CD14-positive monocyte (primary cell): Measurements from ENCODE around the gene OGFOD3. TPM values are rescaled to one million over a fixed set of nuclear protein-coding genes. Genes with fewer than 3 reads are reported as not detected.

Source experiments
- DNase-seq, 3 donors: peaks; one replicate each; pipeline ENCODE4 v3.0.0-alpha.2; 2011 to 2022
- H2AFZ ChIP-seq: 2 replicates; pipeline ENCODE4 v1.6.0; 2012; ENCODE audit warnings: mild to moderate bottlenecking, low read depth, low read length, inconsistent platforms; ENCODE audit not compliant: insufficient read depth, poor library complexity, severe bottlenecking
- H3K27ac ChIP-seq, 2 donors: 1 replicate in 1 of 2; 2 replicates in 1 of 2; pipeline ENCODE4 v1.5.1; 2012 to 2013; ENCODE audit warnings: low read length in 2 of 2, control low read depth in 1 of 2, inconsistent platforms in 1 of 2, low read depth in 1 of 2, mild to moderate bottlenecking in 1 of 2
- H3K27me3 ChIP-seq, 2 donors: one replicate each; pipeline versions ENCODE4 v1.6.0 to v1.6.1; 2011 to 2013; ENCODE audit warnings: low read length in 2 of 2; ENCODE audit not compliant: control insufficient read depth in 2 of 2, insufficient read depth in 2 of 2
- H3K36me3 ChIP-seq, 2 donors: replicated peaks in 1 of 2; 1 replicate in 1 of 2; 2 replicates in 1 of 2; pipeline versions ENCODE4 v1.5.1 to v1.6.1; 2012 to 2013; ENCODE audit warnings: low read length in 2 of 2, control low read depth in 1 of 2, inconsistent platforms in 1 of 2, mild to moderate bottlenecking in 1 of 2; ENCODE audit not compliant: insufficient read depth in 2 of 2, control insufficient read depth in 1 of 2
- H3K4me1 ChIP-seq, 2 donors: 1 replicate in 1 of 2; 2 replicates in 1 of 2; pipeline versions ENCODE4 v1.5.1 to v1.6.1; 2012 to 2013; ENCODE audit warnings: low read length in 2 of 2, control low read depth in 1 of 2, inconsistent platforms in 1 of 2, mild to moderate bottlenecking in 1 of 2, moderate library complexity in 1 of 2; ENCODE audit not compliant: insufficient read depth in 2 of 2, control insufficient read depth in 1 of 2
- H3K4me2 ChIP-seq: replicated peaks from 2 replicates; pipeline ENCODE3; 2012; ENCODE audit warnings: low read length, moderate library complexity, mild to moderate bottlenecking; ENCODE audit not compliant: poor library complexity, severe bottlenecking; ENCODE audit errors: extremely low read depth
- H3K4me3 ChIP-seq, 3 experiments: fragments of 200-600 bp in 1 of 3; sonication (generic) in 1 of 3; replicated peaks in 1 of 3; 1 replicate in 2 of 3; 2 replicates in 1 of 3; pipeline ENCODE4 v1.5.1; 2011 to 2013; ENCODE audit warnings: low read length in 3 of 3, mild to moderate bottlenecking in 3 of 3, control low read depth in 2 of 3, low read depth in 2 of 3, inconsistent platforms in 1 of 3, moderate library complexity in 1 of 3
- H3K79me2 ChIP-seq: 2 replicates; pipeline ENCODE4 v1.6.0; 2012; ENCODE audit warnings: mild to moderate bottlenecking, control low read depth, inconsistent platforms, low read length, moderate library complexity; ENCODE audit not compliant: insufficient read depth
- H3K9ac ChIP-seq: 2 replicates; pipeline ENCODE4 v1.6.0; 2017; ENCODE audit warnings: low read length, mild to moderate bottlenecking; ENCODE audit not compliant: insufficient read depth, poor library complexity, severe bottlenecking
- H3K9me3 ChIP-seq, 2 donors: replicated peaks in 1 of 2; 1 replicate in 1 of 2; 2 replicates in 1 of 2; pipeline versions ENCODE4 v1.5.1 to v1.6.1; 2012 to 2013; ENCODE audit warnings: low read length in 2 of 2, control low read depth in 1 of 2; ENCODE audit not compliant: control insufficient read depth in 1 of 2, insufficient read depth in 1 of 2
- H4K20me1 ChIP-seq: 2 replicates; pipeline ENCODE4 v1.6.0; 2012; ENCODE audit warnings: mild to moderate bottlenecking, low read length, control low read depth, moderate library complexity; ENCODE audit not compliant: insufficient read depth
- H3K27ac Mint-ChIP-seq, 7 donors: one replicate each; pipeline ENCODE4 v1.8.0; 2020; ENCODE audit warnings: mild to moderate bottlenecking in 7 of 7, mixed read lengths in 7 of 7, moderate library complexity in 6 of 7, inconsistent platforms in 2 of 7
- H3K27me3 Mint-ChIP-seq, 3 donors: one replicate each; pipeline ENCODE4 v1.8.0; 2021 to 2022; ENCODE audit warnings: low read depth in 3 of 3, mild to moderate bottlenecking in 3 of 3, mixed read lengths in 3 of 3, moderate library complexity in 3 of 3, inconsistent platforms in 1 of 3
- H3K36me3 Mint-ChIP-seq, 2 donors: one replicate each; pipeline ENCODE4 v1.8.0; 2020; ENCODE audit warnings: mixed read lengths in 2 of 2, inconsistent platforms in 1 of 2, mild to moderate bottlenecking in 1 of 2
- H3K4me1 Mint-ChIP-seq: one replicate; pipeline ENCODE4 v1.8.0; 2020; ENCODE audit warnings: mild to moderate bottlenecking, mixed read lengths
- H3K4me3 Mint-ChIP-seq, 2 donors: one replicate each; pipeline ENCODE4 v1.8.0; 2020; ENCODE audit warnings: mild to moderate bottlenecking in 2 of 2, mixed read lengths in 2 of 2, moderate library complexity in 1 of 2
- H3K9me3 Mint-ChIP-seq, 7 donors: one replicate each; pipeline ENCODE4 v1.8.0; 2020 to 2022; ENCODE audit warnings: mixed read lengths in 7 of 7, mild to moderate bottlenecking in 6 of 7, moderate library complexity in 6 of 7, inconsistent platforms in 2 of 7
- WGBS: methylation state at CpG from one replicate; pipeline ENCODE4 v1.1.5; 2013; ENCODE audit warnings: missing lambda C conversion rate; ENCODE audit not compliant: insufficient coverage; 5-methylcytosine and 5-hydroxymethylcytosine counted together
- intact Hi-C, 2 donors: fragments of 100-400 bp; cut with micrococcal nuclease; formaldehyde crosslinking; loops; one replicate each; pipeline versions ENCODE4 v1.15.0 to v1.15.1; 2023
- polyA plus RNA-seq, 3 donors: library from polyadenylated mRNA; depleted of rRNA in 1 of 3; unstranded in 2 of 3; stranded (reverse) in 1 of 3; fragments of 300-500 nt in 2 of 3; fragments of >200 nt in 1 of 3; fragmentation: Illumina TruSeq in 2 of 3; gene quantifications; 1 replicate in 2 of 3; 2 replicates in 1 of 3; pipeline ENCODE4 v1.2.3, GENCODE V29; 2012 to 2021
- TF ChIP-seq, protein P1 (sequence below): fragments of 200-600 bp; IDR thresholded peaks from one replicate; pipeline ENCODE4 v1.8.0; 2022; ENCODE audit warnings: antibody characterized with exemption, mild to moderate bottlenecking

OGFOD3 gene
- polyA plus RNA-seq, 3 donors, result 17.9 to 36.4 (median 25.2) TPM

- Histone ChIP-seq H3K4me2 (no peak overlapping the region), H3K4me3 (no peak overlapping the region), H3K4me1 (peaks cover 33 to 36% of the 10 kb centered on the region in 2 donors), H3K9ac (no peak overlapping the region), H3K79me2 (peaks cover 45% of the 10 kb centered on the region), H4K20me1 (peaks cover 86% of the 10 kb centered on the region), H2AFZ (no peak overlapping the region), H3K9me3 (no peaks in the 10 kb centered on the region), H3K27ac (no peak overlapping the region), H3K27me3 (no peaks in the 10 kb centered on the region), H3K36me3 (peaks cover 54 to 59% of the 10 kb centered on the region in 2 donors)
- peaks cover 29 to 60% of the 10 kb centered on the region in 2 donors for H3K36me3 Mint-ChIP-seq
- 91% methylated on average over 27 of the region's 28 CpGs for WGBS
- H3K4me3 Mint-ChIP-seq, result no peak overlapping the region
- intact Hi-C loops, result no loop called here
- TF ChIP-seq, protein P1, sequence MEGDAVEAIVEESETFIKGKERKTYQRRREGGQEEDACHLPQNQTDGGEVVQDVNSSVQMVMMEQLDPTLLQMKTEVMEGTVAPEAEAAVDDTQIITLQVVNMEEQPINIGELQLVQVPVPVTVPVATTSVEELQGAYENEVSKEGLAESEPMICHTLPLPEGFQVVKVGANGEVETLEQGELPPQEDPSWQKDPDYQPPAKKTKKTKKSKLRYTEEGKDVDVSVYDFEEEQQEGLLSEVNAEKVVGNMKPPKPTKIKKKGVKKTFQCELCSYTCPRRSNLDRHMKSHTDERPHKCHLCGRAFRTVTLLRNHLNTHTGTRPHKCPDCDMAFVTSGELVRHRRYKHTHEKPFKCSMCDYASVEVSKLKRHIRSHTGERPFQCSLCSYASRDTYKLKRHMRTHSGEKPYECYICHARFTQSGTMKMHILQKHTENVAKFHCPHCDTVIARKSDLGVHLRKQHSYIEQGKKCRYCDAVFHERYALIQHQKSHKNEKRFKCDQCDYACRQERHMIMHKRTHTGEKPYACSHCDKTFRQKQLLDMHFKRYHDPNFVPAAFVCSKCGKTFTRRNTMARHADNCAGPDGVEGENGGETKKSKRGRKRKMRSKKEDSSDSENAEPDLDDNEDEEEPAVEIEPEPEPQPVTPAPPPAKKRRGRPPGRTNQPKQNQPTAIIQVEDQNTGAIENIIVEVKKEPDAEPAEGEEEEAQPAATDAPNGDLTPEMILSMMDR, result no peak
- peaks cover 30% of the 10 kb centered on the region for H3K4me1 Mint-ChIP-seq
- no peaks in the 10 kb centered on the region for H3K9me3 Mint-ChIP-seq
- H3K27me3 Mint-ChIP-seq, result no peaks in the 10 kb centered on the region
- DNase-seq, result no peak
- peak overlapping the region in 2 of 7 donors; percentile 26 to 64 for H3K27ac Mint-ChIP-seq
These were observed 24.5 kb upstream of the OGFOD3 start for GRCh38 chr17:82442643-82443464.

DNA sequence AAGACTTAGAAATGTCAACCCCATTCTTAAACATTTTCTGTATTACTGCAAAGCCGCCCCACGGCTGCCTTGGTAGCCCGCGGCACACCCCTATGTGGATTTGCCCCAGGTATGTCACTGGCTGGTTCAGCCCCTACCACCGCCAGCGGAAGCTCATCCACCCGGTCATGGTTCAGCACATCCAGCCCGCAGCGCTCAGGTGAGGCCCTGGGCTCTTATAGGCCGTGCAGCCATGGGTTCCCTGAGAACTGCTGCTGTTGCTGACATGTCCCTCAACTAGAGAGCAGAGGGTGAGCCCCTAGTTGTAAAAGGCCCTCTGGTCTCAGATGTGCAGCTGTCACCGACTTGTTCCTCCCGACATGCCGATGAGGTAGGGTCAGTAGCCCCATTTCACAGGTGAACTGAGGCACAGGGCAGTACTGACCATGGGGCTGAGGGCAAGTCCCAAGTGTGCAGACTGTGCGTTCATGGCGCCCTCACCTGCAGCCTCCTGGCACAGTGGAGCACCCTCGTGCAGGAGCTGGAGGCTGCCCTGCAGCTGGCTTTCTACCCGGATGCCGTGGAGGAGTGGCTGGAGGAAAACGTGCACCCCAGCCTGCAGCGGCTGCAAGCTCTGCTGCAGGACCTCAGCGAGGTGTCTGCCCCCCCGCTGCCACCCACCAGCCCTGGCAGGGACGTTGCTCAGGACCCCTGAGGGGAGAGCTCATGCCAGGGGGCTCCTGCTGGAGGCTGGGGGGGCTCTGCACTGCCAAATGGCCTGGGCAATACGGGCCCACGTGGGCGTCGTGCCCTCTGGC lies 23.5 kb upstream of the OGFOD3 start:
- Histone ChIP-seq H2AFZ (no peak overlapping the region), H3K9ac (no peak overlapping the region), H3K36me3 (peaks cover 54% of the 10 kb centered on the region in 2 donors), H3K27ac (peak overlapping the region; percentile 61 to 75), H3K27me3 (no peaks in the 10 kb centered on the region), H3K4me2 (peak overlapping the region; percentile 79), H4K20me1 (peaks cover 77% of the 10 kb centered on the region), H3K4me1 (peaks cover 30 to 32% of the 10 kb centered on the region in 2 donors), H3K79me2 (peaks cover 36% of the 10 kb centered on the region), H3K4me3 (peak overlapping the region in 1 of 3 experiments; percentile 69), H3K9me3 (no peaks in the 10 kb centered on the region)
- H3K27me3 Mint-ChIP-seq, result no peaks in the 10 kb centered on the region
- TF ChIP-seq, protein P1, result no peak
- WGBS, result 84% methylated on average over 26 of the region's 27 CpGs
- intact Hi-C loops, result no loop called here
- H3K4me1 Mint-ChIP-seq, result peaks cover 29% of the 10 kb centered on the region
- H3K27ac Mint-ChIP-seq, result peak overlapping the region in 5 of 7 donors; percentile 46 to 95 (median 69)
- peaks cover 29 to 59% of the 10 kb centered on the region in 2 donors for H3K36me3 Mint-ChIP-seq
- peak overlapping the region in 1 of 2 donors; percentile 35 for H3K4me3 Mint-ChIP-seq
- no peak for DNase-seq
- H3K9me3 Mint-ChIP-seq, result no peaks in the 10 kb centered on the region
